ENCODE data around the gene SPSB1.

The SPSB1 gene

DNA sequence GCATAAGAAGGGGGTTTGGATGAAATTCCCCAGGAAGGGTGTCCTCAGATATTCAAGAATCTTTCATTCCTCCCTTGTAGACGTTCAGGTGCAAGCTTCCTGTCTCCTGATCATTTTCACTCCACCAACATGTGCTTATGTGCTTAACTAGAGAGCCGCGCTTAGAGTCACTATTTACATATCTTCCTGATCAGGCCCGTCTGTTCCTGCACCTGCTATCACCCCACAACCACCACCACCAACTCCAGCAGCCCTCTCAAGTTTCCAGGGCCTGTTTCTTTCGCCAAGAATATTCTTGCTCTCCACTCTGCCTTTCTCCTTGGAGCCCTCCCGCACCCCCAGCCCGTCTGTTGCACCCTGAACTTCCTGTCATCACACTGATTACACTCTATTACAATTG is 113.4 kb downstream of the SPSB1 start:
- no peak for DNase-seq (ENCODE audit: low read depth)
- TF ChIP-seq, protein P1, sequence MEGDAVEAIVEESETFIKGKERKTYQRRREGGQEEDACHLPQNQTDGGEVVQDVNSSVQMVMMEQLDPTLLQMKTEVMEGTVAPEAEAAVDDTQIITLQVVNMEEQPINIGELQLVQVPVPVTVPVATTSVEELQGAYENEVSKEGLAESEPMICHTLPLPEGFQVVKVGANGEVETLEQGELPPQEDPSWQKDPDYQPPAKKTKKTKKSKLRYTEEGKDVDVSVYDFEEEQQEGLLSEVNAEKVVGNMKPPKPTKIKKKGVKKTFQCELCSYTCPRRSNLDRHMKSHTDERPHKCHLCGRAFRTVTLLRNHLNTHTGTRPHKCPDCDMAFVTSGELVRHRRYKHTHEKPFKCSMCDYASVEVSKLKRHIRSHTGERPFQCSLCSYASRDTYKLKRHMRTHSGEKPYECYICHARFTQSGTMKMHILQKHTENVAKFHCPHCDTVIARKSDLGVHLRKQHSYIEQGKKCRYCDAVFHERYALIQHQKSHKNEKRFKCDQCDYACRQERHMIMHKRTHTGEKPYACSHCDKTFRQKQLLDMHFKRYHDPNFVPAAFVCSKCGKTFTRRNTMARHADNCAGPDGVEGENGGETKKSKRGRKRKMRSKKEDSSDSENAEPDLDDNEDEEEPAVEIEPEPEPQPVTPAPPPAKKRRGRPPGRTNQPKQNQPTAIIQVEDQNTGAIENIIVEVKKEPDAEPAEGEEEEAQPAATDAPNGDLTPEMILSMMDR (IDR thresholded peaks at IDR 0.05; ENCODE audit: control insufficient read depth, insufficient read depth, low read depth, low read length, missing control alignments), result no peak
- H3K4me3 ChIP-seq (ENCODE audit: control insufficient read depth, low read depth, low read length), result no peak overlapping the region

DNA sequence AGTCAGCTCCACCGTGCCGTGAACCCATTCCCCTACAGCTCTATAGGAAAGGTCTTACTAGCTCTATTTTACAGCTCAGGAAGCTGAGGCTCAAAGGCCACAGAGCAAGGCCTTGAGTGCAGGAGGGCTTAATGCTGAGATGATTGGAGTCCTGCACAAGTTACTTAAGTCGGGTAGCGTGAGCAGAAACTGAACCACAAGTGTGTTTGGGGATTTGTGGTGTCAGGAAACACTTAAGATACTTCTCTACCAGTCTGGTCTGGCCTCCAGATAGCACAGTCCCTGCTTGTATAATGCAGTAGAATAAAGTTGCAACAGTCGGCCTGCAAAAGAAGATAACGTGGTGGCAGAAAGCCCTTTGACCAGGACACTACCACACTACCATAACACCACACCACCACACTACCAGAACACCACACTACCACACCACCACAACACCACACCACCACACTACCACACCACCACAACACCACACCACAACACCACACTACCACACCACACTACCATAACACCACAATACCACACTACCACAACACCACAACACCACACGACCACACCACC is 118.1 kb downstream of the SPSB1 start:
- TF ChIP-seq, protein P1 (IDR thresholded peaks at IDR 0.05; ENCODE audit: control insufficient read depth, insufficient read depth, low read depth, low read length, missing control alignments), result no peak
- no peak overlapping the region for H3K4me3 ChIP-seq (ENCODE audit: control insufficient read depth, low read depth, low read length)
- DNase-seq (ENCODE audit: low read depth), result peak; percentile 78

DNA sequence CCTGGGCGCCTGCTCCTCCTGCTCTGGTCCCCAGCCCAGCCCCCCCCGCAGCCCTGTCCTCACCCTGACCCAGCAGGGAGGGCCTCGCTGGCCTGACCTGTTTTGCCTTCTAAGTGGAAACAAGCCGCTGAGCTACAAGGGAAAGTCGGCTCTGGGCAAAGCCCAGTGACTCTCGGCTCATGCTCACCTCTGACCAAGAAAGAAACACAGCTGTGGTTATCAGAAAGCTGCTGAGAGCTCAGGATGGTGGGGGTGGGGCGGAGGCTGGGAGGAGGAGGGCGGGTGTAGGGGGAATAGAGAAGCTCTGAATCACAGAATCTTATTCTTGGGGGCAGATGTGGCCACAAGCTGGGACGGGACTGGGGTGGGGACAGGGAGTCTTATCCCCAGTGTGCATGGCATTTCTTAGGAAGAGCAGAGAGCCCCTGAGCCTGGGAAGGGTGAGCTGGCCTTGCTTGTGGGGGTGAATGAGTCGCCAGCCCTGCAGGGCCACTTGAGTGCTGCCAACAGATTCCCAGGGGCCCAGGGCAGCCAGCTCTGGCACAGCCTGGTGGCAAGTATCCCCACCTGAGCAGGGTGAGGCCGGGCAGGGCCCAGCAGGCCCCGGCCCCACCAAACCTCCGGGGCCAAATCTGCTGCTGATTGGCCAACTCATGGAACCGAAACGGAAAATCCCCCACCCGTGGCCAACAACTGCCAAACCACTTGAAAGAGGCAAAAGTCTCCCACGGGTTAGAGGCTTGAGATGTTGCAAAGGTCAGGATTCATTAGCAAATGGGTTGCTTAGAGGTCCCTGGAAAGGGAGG is 120.6 kb downstream of the SPSB1 start:
- peak; percentile 55 for DNase-seq (ENCODE audit: low read depth)
- peak overlapping the region; percentile 3 for H3K4me3 ChIP-seq (ENCODE audit: control insufficient read depth, low read depth, low read length)
- TF ChIP-seq, protein P1 (IDR thresholded peaks at IDR 0.05; ENCODE audit: control insufficient read depth, insufficient read depth, low read depth, low read length, missing control alignments), result no peak

DNA sequence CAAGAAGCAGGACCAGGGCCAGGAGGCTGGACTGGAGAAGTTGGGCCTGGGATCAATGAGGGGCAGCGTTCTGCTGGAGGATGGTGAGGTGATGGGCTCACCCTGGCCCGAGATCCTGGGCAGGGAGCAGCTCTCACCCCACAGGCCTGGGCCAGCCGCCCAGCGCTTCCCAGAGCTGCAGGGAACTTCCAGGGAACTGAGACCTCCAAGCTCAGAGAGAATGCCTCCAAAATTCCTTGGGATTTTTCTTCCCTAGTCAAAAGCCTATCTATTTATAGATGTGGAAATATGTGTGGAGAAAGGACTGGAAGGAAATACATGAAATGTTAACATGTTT is 121.2 kb downstream of the SPSB1 start:
- no peak overlapping the region for H3K4me3 ChIP-seq (ENCODE audit: control insufficient read depth, low read depth, low read length)
- DNase-seq (ENCODE audit: low read depth), result peak; percentile 37
- TF ChIP-seq, protein P1 (IDR thresholded peaks at IDR 0.05; ENCODE audit: control insufficient read depth, insufficient read depth, low read depth, low read length, missing control alignments), result no peak

DNA sequence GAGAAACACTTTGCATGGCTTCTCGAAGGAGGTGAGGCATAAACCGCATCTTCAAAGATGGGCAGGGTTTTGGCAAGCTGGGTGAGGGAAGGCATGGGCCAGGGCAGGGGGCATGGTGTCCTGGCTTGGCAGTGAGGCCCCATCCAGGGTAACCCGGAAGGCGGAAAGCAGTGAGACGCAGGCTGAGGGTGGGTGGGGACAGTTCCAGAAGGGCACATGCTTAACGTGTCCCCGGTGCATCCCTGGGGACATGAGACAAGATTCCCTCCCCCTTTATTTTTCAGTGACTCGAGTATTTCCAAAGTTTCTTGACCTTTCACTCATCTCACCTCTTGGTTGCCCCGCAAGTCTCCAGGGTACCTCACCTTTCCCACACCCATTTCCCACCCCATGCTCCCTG is 123.8 kb downstream of the SPSB1 start:
- no peak overlapping the region for H3K4me3 ChIP-seq (ENCODE audit: control insufficient read depth, low read depth, low read length)
- TF ChIP-seq, protein P1 (IDR thresholded peaks at IDR 0.05; ENCODE audit: control insufficient read depth, insufficient read depth, low read depth, low read length, missing control alignments), result no peak
- DNase-seq (ENCODE audit: low read depth), result no peak

DNA sequence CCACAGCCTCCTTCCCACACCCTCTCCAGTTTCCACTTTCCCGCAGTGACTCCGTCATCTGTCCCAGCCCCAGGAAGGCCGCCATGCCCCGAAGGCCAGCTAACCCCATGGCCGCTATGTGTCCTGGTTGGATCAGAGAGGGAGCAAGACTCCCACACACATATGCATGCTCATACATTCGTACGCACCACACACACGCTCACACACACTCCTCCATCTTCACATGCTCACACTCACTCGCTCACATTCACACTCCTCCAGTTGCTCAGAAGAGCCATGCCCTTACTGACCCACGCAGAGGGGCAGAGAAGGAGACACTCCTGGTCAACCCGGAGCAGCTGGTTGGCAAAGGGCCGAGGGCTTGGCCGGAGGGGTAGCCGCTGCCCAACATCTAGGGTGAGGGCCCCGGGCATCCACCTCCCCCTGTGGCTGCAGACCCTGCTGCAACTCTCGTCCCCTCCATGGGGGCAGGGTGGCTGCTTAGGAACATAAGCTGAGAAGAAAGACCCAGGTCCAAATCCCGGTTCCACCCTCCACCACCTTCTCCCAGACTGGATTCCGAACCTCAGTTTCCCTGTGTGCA is 124.3 kb downstream of the SPSB1 start:
- DNase-seq (ENCODE audit: low read depth), result no peak
- TF ChIP-seq, protein P1 (IDR thresholded peaks at IDR 0.05; ENCODE audit: control insufficient read depth, insufficient read depth, low read depth, low read length, missing control alignments), result no peak
- no peak overlapping the region for H3K4me3 ChIP-seq (ENCODE audit: control insufficient read depth, low read depth, low read length)

Data from AG09309 (cell line).